ENCODE data around the gene SH3BGRL2.
"Not testable (repeated sequence)": the region's sequence is repeated elsewhere in the genome, so short reads cannot be mapped to it uniquely, and the experiment has no call there.

SH3BGRL2 gene

GRCh38 chr6:79719248-79719960 lies 88.3 kb downstream of the SH3BGRL2 start:
- Histone ChIP-seq H3K9ac (ENCODE audit: low read depth in 1 of 2, low read length in 2 of 2) (no peak overlapping the region), H3K4me3 (ENCODE audit: low read length in 2 of 2) (no peak overlapping the region), H3K36me3 (ENCODE audit: control insufficient read depth in 2 of 2, insufficient read depth in 2 of 2, low read length in 2 of 2) (no peaks in the 10 kb centered on the region), H3K4me1 (ENCODE audit: control insufficient read depth in 2 of 2, insufficient read depth in 2 of 2, low read length in 2 of 2) (no peaks in the 10 kb centered on the region), H3K27me3 (ENCODE audit: control insufficient read depth in 2 of 2, insufficient read depth in 2 of 2, low read length in 2 of 2) (no peaks in the 10 kb centered on the region), H3K27ac (ENCODE audit: low read depth in 2 of 2, low read length in 2 of 2) (no peak overlapping the region), H3K9me3 (ENCODE audit: control insufficient read depth in 2 of 2, low read length in 2 of 2) (no peaks in the 10 kb centered on the region)

- no peaks in the 10 kb centered on the region for H3K36me3 ChIP-seq (ENCODE audit: control insufficient read depth in 2 of 2, insufficient read depth in 2 of 2, low read length in 2 of 2)
- no peak overlapping the region for H3K27ac ChIP-seq (ENCODE audit: low read depth in 2 of 2, low read length in 2 of 2)
- H3K4me1 ChIP-seq (ENCODE audit: control insufficient read depth in 2 of 2, insufficient read depth in 2 of 2, low read length in 2 of 2) = no peaks in the 10 kb centered on the region
- H3K4me3 ChIP-seq (ENCODE audit: low read length in 2 of 2) = no peak overlapping the region
- no peak overlapping the region for H3K9ac ChIP-seq (ENCODE audit: low read depth in 1 of 2, low read length in 2 of 2)
- no peaks in the 10 kb centered on the region for H3K27me3 ChIP-seq (ENCODE audit: control insufficient read depth in 2 of 2, insufficient read depth in 2 of 2, low read length in 2 of 2)
- H3K9me3 ChIP-seq (ENCODE audit: control insufficient read depth in 2 of 2, low read length in 2 of 2) = no peaks in the 10 kb centered on the region
Observed at GRCh38 chr6:79724816-79725215, 93.7 kb downstream of the SH3BGRL2 start.

DNA sequence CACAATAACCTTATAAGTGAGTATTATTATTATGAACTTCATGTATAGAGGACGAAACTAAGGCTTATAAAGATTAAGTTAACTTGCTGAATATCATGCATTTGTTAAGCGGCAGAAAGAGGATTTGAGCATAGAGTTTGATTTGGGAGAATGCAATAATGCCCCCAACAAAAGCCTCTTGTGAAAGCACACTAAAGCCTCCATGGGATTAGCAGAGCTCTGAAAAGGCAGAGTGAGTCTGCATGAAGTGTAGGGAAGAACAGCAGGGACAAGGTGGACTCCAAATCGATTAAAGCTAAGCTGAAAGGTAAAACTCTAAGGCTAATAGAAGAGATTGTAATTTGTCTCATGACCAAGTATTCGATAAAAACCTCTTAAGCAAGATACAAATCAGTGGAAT lies 100.3 kb downstream of the SH3BGRL2 start:
- Histone ChIP-seq H3K9ac (ENCODE audit: low read depth in 1 of 2, low read length in 2 of 2) (no peak overlapping the region), H3K36me3 (ENCODE audit: control insufficient read depth in 2 of 2, insufficient read depth in 2 of 2, low read length in 2 of 2) (no peaks in the 10 kb centered on the region)

GRCh38 chr6:79733388-79733787 lies 102.3 kb downstream of the SH3BGRL2 start:
- Histone ChIP-seq H3K9me3 (ENCODE audit: control insufficient read depth in 2 of 2, low read length in 2 of 2) (no peaks in the 10 kb centered on the region), H3K4me3 (ENCODE audit: low read length in 2 of 2) (no peak overlapping the region), H3K36me3 (ENCODE audit: control insufficient read depth in 2 of 2, insufficient read depth in 2 of 2, low read length in 2 of 2) (no peaks in the 10 kb centered on the region), H3K27me3 (ENCODE audit: control insufficient read depth in 2 of 2, insufficient read depth in 2 of 2, low read length in 2 of 2) (no peaks in the 10 kb centered on the region), H3K27ac (ENCODE audit: low read depth in 2 of 2, low read length in 2 of 2) (no peak overlapping the region), H3K4me1 (ENCODE audit: control insufficient read depth in 2 of 2, insufficient read depth in 2 of 2, low read length in 2 of 2) (no peaks in the 10 kb centered on the region), H3K9ac (ENCODE audit: low read depth in 1 of 2, low read length in 2 of 2) (no peak overlapping the region)

More for the DNA sequence above, 100.3 kb downstream of the SH3BGRL2 start:
- Histone ChIP-seq H3K9me3 (ENCODE audit: control insufficient read depth in 2 of 2, low read length in 2 of 2) (no peaks in the 10 kb centered on the region), H3K27me3 (ENCODE audit: control insufficient read depth in 2 of 2, insufficient read depth in 2 of 2, low read length in 2 of 2) (no peaks in the 10 kb centered on the region), H3K4me3 (ENCODE audit: low read length in 2 of 2) (no peak overlapping the region), H3K4me1 (ENCODE audit: control insufficient read depth in 2 of 2, insufficient read depth in 2 of 2, low read length in 2 of 2) (no peaks in the 10 kb centered on the region), H3K27ac (ENCODE audit: low read depth in 2 of 2, low read length in 2 of 2) (no peak overlapping the region)

DNA sequence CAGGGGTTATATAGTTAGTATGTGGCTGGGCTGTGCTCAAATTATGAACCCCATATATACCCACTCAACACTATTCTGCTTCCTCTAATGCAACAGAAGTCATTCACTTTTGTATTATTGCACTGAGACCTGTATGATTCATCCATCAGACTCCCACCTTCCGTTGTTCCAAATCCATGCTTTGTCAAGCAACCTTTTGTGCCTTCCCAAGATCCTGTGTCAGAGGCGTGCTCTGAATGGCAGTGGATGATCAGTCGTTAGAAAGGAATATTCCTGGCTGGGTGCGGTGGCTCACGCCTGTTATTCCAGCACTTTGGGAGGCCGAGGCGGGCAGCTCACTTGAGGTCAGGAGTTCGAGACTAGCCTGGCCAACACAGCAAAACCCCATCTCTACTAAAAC lies 103.2 kb downstream of the SH3BGRL2 start:
- Histone ChIP-seq H3K9me3 (ENCODE audit: control insufficient read depth in 2 of 2, low read length in 2 of 2) (no peaks in the 10 kb centered on the region), H3K27ac (ENCODE audit: low read depth in 2 of 2, low read length in 2 of 2) (no peak overlapping the region), H3K9ac (ENCODE audit: low read depth in 1 of 2, low read length in 2 of 2) (no peak overlapping the region), H3K27me3 (ENCODE audit: control insufficient read depth in 2 of 2, insufficient read depth in 2 of 2, low read length in 2 of 2) (no peaks in the 10 kb centered on the region), H3K4me1 (ENCODE audit: control insufficient read depth in 2 of 2, insufficient read depth in 2 of 2, low read length in 2 of 2) (no peaks in the 10 kb centered on the region), H3K36me3 (ENCODE audit: control insufficient read depth in 2 of 2, insufficient read depth in 2 of 2, low read length in 2 of 2) (no peaks in the 10 kb centered on the region), H3K4me3 (ENCODE audit: low read length in 2 of 2) (no peak overlapping the region)

- H3K4me3 ChIP-seq (ENCODE audit: low read length in 2 of 2) = no peak overlapping the region
- no peaks in the 10 kb centered on the region for H3K27me3 ChIP-seq (ENCODE audit: control insufficient read depth in 2 of 2, insufficient read depth in 2 of 2, low read length in 2 of 2)
- no peaks in the 10 kb centered on the region for H3K36me3 ChIP-seq (ENCODE audit: control insufficient read depth in 2 of 2, insufficient read depth in 2 of 2, low read length in 2 of 2)
- no peak overlapping the region for H3K27ac ChIP-seq (ENCODE audit: low read depth in 2 of 2, low read length in 2 of 2)
- no peaks in the 10 kb centered on the region for H3K9me3 ChIP-seq (ENCODE audit: control insufficient read depth in 2 of 2, low read length in 2 of 2)
- no peak overlapping the region for H3K9ac ChIP-seq (ENCODE audit: low read depth in 1 of 2, low read length in 2 of 2)
- no peaks in the 10 kb centered on the region for H3K4me1 ChIP-seq (ENCODE audit: control insufficient read depth in 2 of 2, insufficient read depth in 2 of 2, low read length in 2 of 2)
Observed at GRCh38 chr6:79735183-79735582, 104.1 kb downstream of the SH3BGRL2 start.

DNA sequence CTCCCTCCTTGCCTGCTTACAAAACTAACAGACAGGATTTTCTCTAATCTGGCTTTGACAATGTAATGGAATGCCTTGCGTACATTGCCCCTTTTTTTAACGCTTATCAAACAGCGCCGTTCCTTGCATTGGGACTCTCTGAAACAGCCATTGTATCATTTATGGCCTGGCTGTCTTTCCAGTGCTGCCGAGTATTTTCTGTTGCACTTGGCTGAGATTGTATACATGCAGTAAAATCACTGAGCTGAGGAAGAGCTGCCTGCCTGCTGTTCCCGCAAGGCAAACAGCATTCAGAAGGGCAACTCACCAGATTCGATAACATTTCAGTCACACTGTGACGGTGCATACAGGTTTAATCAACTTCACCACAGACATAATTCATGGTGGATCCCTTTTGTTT lies 106.0 kb downstream of the SH3BGRL2 start:
- Histone ChIP-seq H3K36me3 (ENCODE audit: control insufficient read depth in 2 of 2, insufficient read depth in 2 of 2, low read length in 2 of 2) (no peaks in the 10 kb centered on the region), H3K9ac (ENCODE audit: low read depth in 1 of 2, low read length in 2 of 2) (no peak overlapping the region), H3K9me3 (ENCODE audit: control insufficient read depth in 2 of 2, low read length in 2 of 2) (no peaks in the 10 kb centered on the region), H3K27me3 (ENCODE audit: control insufficient read depth in 2 of 2, insufficient read depth in 2 of 2, low read length in 2 of 2) (no peaks in the 10 kb centered on the region), H3K27ac (ENCODE audit: low read depth in 2 of 2, low read length in 2 of 2) (no peak overlapping the region), H3K4me1 (ENCODE audit: control insufficient read depth in 2 of 2, insufficient read depth in 2 of 2, low read length in 2 of 2) (no peaks in the 10 kb centered on the region), H3K4me3 (ENCODE audit: low read length in 2 of 2) (peak overlapping the region; percentile 22 to 53)

GRCh38 chr6:79742030-79742429 lies 110.9 kb downstream of the SH3BGRL2 start:
- H3K27ac ChIP-seq (ENCODE audit: low read depth in 2 of 2, low read length in 2 of 2) = no peak overlapping the region
- H3K27me3 ChIP-seq (ENCODE audit: control insufficient read depth in 2 of 2, insufficient read depth in 2 of 2, low read length in 2 of 2) = no peaks in the 10 kb centered on the region
- H3K9me3 ChIP-seq (ENCODE audit: control insufficient read depth in 2 of 2, low read length in 2 of 2) = no peaks in the 10 kb centered on the region
- no peak overlapping the region for H3K4me3 ChIP-seq (ENCODE audit: low read length in 2 of 2)
- H3K4me1 ChIP-seq (ENCODE audit: control insufficient read depth in 2 of 2, insufficient read depth in 2 of 2, low read length in 2 of 2) = no peaks in the 10 kb centered on the region
- no peak overlapping the region for H3K9ac ChIP-seq (ENCODE audit: low read depth in 1 of 2, low read length in 2 of 2)
- H3K36me3 ChIP-seq (ENCODE audit: control insufficient read depth in 2 of 2, insufficient read depth in 2 of 2, low read length in 2 of 2) = no peaks in the 10 kb centered on the region

DNA sequence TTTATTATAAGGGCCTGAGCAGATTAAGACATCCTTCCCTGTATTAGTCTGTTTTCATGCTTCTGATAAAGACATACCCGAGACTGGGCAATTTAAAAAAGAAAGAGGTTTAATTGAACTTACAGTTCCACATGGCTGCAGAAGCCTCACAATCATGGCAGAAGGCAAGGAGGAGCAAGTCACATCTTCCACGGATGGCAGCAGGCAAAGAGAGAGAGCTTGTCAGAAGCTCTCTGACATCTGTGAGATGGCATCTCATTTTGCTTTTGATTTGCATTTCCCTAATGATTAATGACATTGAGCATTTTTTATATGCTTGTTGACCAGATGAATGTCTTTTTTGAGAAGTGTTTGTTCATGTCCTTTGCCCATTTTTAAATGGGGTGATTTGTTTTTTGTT lies 114.2 kb downstream of the SH3BGRL2 start:
- not testable (repeated sequence) for H3K36me3 ChIP-seq (ENCODE audit: control insufficient read depth in 2 of 2, insufficient read depth in 2 of 2, low read length in 2 of 2); H3K4me1 ChIP-seq (ENCODE audit: control insufficient read depth in 2 of 2, insufficient read depth in 2 of 2, low read length in 2 of 2); H3K27ac ChIP-seq (ENCODE audit: low read depth in 2 of 2, low read length in 2 of 2); H3K9me3 ChIP-seq (ENCODE audit: control insufficient read depth in 2 of 2, low read length in 2 of 2); H3K4me3 ChIP-seq (ENCODE audit: low read length in 2 of 2); H3K9ac ChIP-seq (ENCODE audit: low read depth in 1 of 2, low read length in 2 of 2); H3K27me3 ChIP-seq (ENCODE audit: control insufficient read depth in 2 of 2, insufficient read depth in 2 of 2, low read length in 2 of 2)

DNA sequence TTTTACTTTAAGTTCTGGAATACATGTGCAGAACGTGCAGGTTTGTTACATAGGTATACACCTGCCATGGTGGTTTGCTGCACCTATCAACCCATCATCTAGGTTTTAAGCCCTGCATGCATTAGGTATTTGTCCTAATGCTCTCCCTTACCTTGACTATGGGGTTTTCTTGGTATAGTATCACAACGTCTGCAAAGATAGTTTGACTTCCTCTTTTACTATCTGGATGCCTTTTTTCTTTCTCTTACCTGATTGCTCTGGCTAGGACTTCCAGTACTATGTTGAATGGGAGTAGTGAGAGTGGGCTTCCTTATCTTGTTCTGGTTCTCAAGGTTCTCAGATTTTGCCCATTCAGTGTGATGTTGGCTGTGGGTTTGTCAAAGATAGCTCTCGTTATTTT lies 115.2 kb downstream of the SH3BGRL2 start:
- not testable (repeated sequence) for H3K9me3 ChIP-seq (ENCODE audit: control insufficient read depth in 2 of 2, low read length in 2 of 2); H3K4me3 ChIP-seq (ENCODE audit: low read length in 2 of 2); H3K4me1 ChIP-seq (ENCODE audit: control insufficient read depth in 2 of 2, insufficient read depth in 2 of 2, low read length in 2 of 2); H3K27me3 ChIP-seq (ENCODE audit: control insufficient read depth in 2 of 2, insufficient read depth in 2 of 2, low read length in 2 of 2); H3K9ac ChIP-seq (ENCODE audit: low read depth in 1 of 2, low read length in 2 of 2); H3K27ac ChIP-seq (ENCODE audit: low read depth in 2 of 2, low read length in 2 of 2); H3K36me3 ChIP-seq (ENCODE audit: control insufficient read depth in 2 of 2, insufficient read depth in 2 of 2, low read length in 2 of 2)

GRCh38 chr6:79750806-79751205 lies 119.7 kb downstream of the SH3BGRL2 start:
- no peaks in the 10 kb centered on the region for H3K4me1 ChIP-seq (ENCODE audit: control insufficient read depth in 2 of 2, insufficient read depth in 2 of 2, low read length in 2 of 2)
- H3K9ac ChIP-seq (ENCODE audit: low read depth in 1 of 2, low read length in 2 of 2) = no peak overlapping the region
- H3K9me3 ChIP-seq (ENCODE audit: control insufficient read depth in 2 of 2, low read length in 2 of 2) = no peaks in the 10 kb centered on the region
- no peak overlapping the region for H3K4me3 ChIP-seq (ENCODE audit: low read length in 2 of 2)
- no peaks in the 10 kb centered on the region for H3K36me3 ChIP-seq (ENCODE audit: control insufficient read depth in 2 of 2, insufficient read depth in 2 of 2, low read length in 2 of 2)
- H3K27me3 ChIP-seq (ENCODE audit: control insufficient read depth in 2 of 2, insufficient read depth in 2 of 2, low read length in 2 of 2) = no peaks in the 10 kb centered on the region
- no peak overlapping the region for H3K27ac ChIP-seq (ENCODE audit: low read depth in 2 of 2, low read length in 2 of 2)
